SK-N-SH treated with all-trans-retinoic acid at 6 μM for 48 hours (cell line): Measurements from ENCODE around the gene TLE7.

Experiments used
- ARNTL ChIP-seq: fragments of 450-650 bp; formaldehyde crosslinking; IDR thresholded peaks from 2 replicates; pipeline ENCODE4 v1.5.0; 2020; ENCODE audit warnings: low read depth, mild to moderate bottlenecking, moderate library complexity, borderline replicate concordance
- BACH2 ChIP-seq: fragments of 250-450 bp; sonication (Bioruptor Pico); IDR thresholded peaks from 2 replicates; pipeline ENCODE4 v1.9.0; 2021; ENCODE audit warnings: mild to moderate bottlenecking, borderline replicate concordance
- CREB5 ChIP-seq: fragments of 250-450 bp; sonication (Bioruptor Pico); IDR thresholded peaks from 2 replicates; pipeline ENCODE4 v1.5.1; 2020; ENCODE audit warnings: low read depth, mild to moderate bottlenecking, moderate library complexity
- CSDC2 ChIP-seq: fragments of 250-450 bp; sonication (Bioruptor Pico); IDR thresholded peaks from 2 replicates; pipeline ENCODE4 v1.5.0; 2020; ENCODE audit warnings: mild to moderate bottlenecking, moderate library complexity
- GLIS3 ChIP-seq: fragments of 250-450 bp; sonication (Bioruptor Pico); IDR thresholded peaks from 2 replicates; pipeline ENCODE4 v1.5.0; 2020; ENCODE audit warnings: mild to moderate bottlenecking, moderate library complexity
- ISL1 ChIP-seq: fragments of 250-450 bp; sonication (Bioruptor Pico); IDR thresholded peaks from 2 replicates; pipeline ENCODE4 v2.1.2; 2022; ENCODE audit warnings: mild to moderate bottlenecking, moderate library complexity
- OSR1 ChIP-seq: fragments of 250-450 bp; sonication (Bioruptor Pico); IDR thresholded peaks from 2 replicates; pipeline ENCODE4 v1.8.0; 2022; ENCODE audit warnings: moderate library complexity, mild to moderate bottlenecking, inconsistent platforms
- PATZ1 ChIP-seq: fragments of 250-450 bp; sonication (Bioruptor Pico); IDR thresholded peaks from 2 replicates; pipeline ENCODE4 v1.8.0; 2020; ENCODE audit warnings: mild to moderate bottlenecking, moderate library complexity, borderline replicate concordance
- RARB ChIP-seq: fragments of 250-450 bp; sonication (Bioruptor Pico); IDR thresholded peaks from 2 replicates; pipeline ENCODE4 v1.8.0; 2021; ENCODE audit warnings: mild to moderate bottlenecking, moderate library complexity
- TOX ChIP-seq: fragments of 250-450 bp; sonication (Bioruptor Pico); IDR thresholded peaks from 2 replicates; pipeline ENCODE4 v1.8.0; 2021; ENCODE audit warnings: mild to moderate bottlenecking, moderate library complexity, borderline replicate concordance
- ZFP30 ChIP-seq: fragments of 450-650 bp; formaldehyde crosslinking; IDR thresholded peaks from 2 replicates; pipeline ENCODE4 v1.5.0; 2022; ENCODE audit warnings: mild to moderate bottlenecking, moderate library complexity

GRCh38 chr16:71424626-71425025 is 17.2 kb downstream of the TLE7 start:
- no peak for TF ChIP-seq GLIS3
- TF ChIP-seq RARB = no peak
- TF ChIP-seq ZFP30 = no peak
- TF ChIP-seq CSDC2 = no peak
- no peak for TF ChIP-seq ARNTL
- no peak for TF ChIP-seq PATZ1 (CRISPR knock-in tag)
- no peak for TF ChIP-seq CREB5 (CRISPR knock-in tag)
- no peak for TF ChIP-seq ISL1 (CRISPR knock-in tag)
- no peak for TF ChIP-seq BACH2 (CRISPR knock-in tag)
- no peak for TF ChIP-seq OSR1 (CRISPR knock-in tag)
- TF ChIP-seq TOX (CRISPR knock-in tag) = no peak
